RWPE2 (cell line): Measurements from ENCODE around the gene NEK6.
A peak's percentile ranks its signal among the peaks of the same experiment; 100 is the strongest.

Source experiments
- ATAC-seq: fragments of 200-7000 bp; cut with Tn5 transposase; 3 replicates; pipeline ENCODE4 v1.9.1; 2021; ENCODE audit warnings: low read depth
- DNase-seq: peaks from one replicate; pipeline ENCODE4 v3.0.0-alpha.2; 2020; ENCODE audit warnings: low spot score
- H3K27ac ChIP-seq: fragments of 450-650 bp; 2 replicates; pipeline ENCODE4 v1.5.1; 2017; ENCODE audit warnings: mild to moderate bottlenecking; ENCODE audit not compliant: poor library complexity, severe bottlenecking
- H3K27me3 ChIP-seq: fragments of 250-450 bp; sonication (Bioruptor Pico); 2 replicates; pipeline ENCODE4 v1.5.1; 2021; ENCODE audit warnings: mild to moderate bottlenecking, moderate library complexity; ENCODE audit not compliant: insufficient read depth, poor library complexity, severe bottlenecking
- H3K36me3 ChIP-seq: fragments of 250-450 bp; sonication (Bioruptor Pico); 2 replicates; pipeline ENCODE4 v1.5.1; 2020; ENCODE audit warnings: low read depth, mild to moderate bottlenecking, moderate library complexity
- H3K4me1 ChIP-seq: fragments of 250-450 bp; sonication (Bioruptor Pico); 2 replicates; pipeline ENCODE4 v1.5.1; 2021; ENCODE audit warnings: mild to moderate bottlenecking, moderate library complexity; ENCODE audit not compliant: insufficient read depth, poor library complexity, severe bottlenecking
- H3K4me3 ChIP-seq: fragments of 250-450 bp; sonication (Bioruptor Pico); 2 replicates; pipeline ENCODE4 v1.5.1; 2021; ENCODE audit warnings: mild to moderate bottlenecking, moderate library complexity; ENCODE audit not compliant: severe bottlenecking
- H3K9me3 ChIP-seq: fragments of 250-450 bp; sonication (Bioruptor Pico); 2 replicates; pipeline ENCODE4 v1.5.1; 2021; ENCODE audit warnings: mild to moderate bottlenecking, moderate library complexity; ENCODE audit not compliant: severe bottlenecking
- CTCF ChIP-seq: fragments of 450-650 bp; IDR thresholded peaks from one replicate; pipeline ENCODE4 v1.5.1; 2017; ENCODE audit warnings: mild to moderate bottlenecking, moderate library complexity; ENCODE audit not compliant: poor library complexity, severe bottlenecking

Gene NEK6

GRCh38 chr9:124290743-124291554 is 33.2 kb downstream of the NEK6 start:
- Histone ChIP-seq H3K27ac (peak overlapping the region; percentile 26), H3K36me3 (peaks cover 43% of the 10 kb centered on the region), H3K4me1 (peaks cover 32% of the 10 kb centered on the region), H3K9me3 (no peaks in the 10 kb centered on the region), H3K27me3 (no peaks in the 10 kb centered on the region), H3K4me3 (no peak overlapping the region)
- no peak for ATAC-seq
- no peak for DNase-seq
- no peak for TF ChIP-seq CTCF

- no peak for DNase-seq
- H3K27me3 ChIP-seq: no peaks in the 10 kb centered on the region
- peak; percentile 4; the same call in 1 of the 3 replicates for ATAC-seq
Measured at GRCh38 chr9:124291801-124292396, 34.1 kb downstream of the NEK6 start.

GRCh38 chr9:124292696-124293593 is 35.2 kb downstream of the NEK6 start:
- Histone ChIP-seq H3K4me3 (no peak overlapping the region), H3K9me3 (no peaks in the 10 kb centered on the region), H3K27ac (peak overlapping the region; percentile 80), H3K36me3 (peaks cover 28% of the 10 kb centered on the region), H3K27me3 (no peaks in the 10 kb centered on the region), H3K4me1 (peaks cover 50% of the 10 kb centered on the region)
- ATAC-seq (no peak), DNase-seq (no peak)
- no peak for TF ChIP-seq CTCF

More at GRCh38 chr9:124291801-124292396, 34.1 kb downstream of the NEK6 start:
- H3K4me3 ChIP-seq: no peak overlapping the region
- peak overlapping the region; percentile 80 for H3K27ac ChIP-seq
- no peaks in the 10 kb centered on the region for H3K9me3 ChIP-seq
- peaks cover 39% of the 10 kb centered on the region for H3K4me1 ChIP-seq
- no peak for TF ChIP-seq CTCF
- peaks cover 35% of the 10 kb centered on the region for H3K36me3 ChIP-seq

GRCh38 chr9:124293718-124294506 is 36.2 kb downstream of the NEK6 start:
- Histone ChIP-seq H3K27me3 (no peaks in the 10 kb centered on the region), H3K36me3 (peaks cover 21% of the 10 kb centered on the region), H3K27ac (peak overlapping the region; percentile 80), H3K4me1 (peaks cover 59% of the 10 kb centered on the region), H3K4me3 (no peak overlapping the region), H3K9me3 (no peaks in the 10 kb centered on the region)
- ATAC-seq: no peak; the same call in 2 of the 3 replicates
- DNase-seq: no peak
- TF ChIP-seq CTCF: no peak
